ENCODE measurements around the gene CD63.

CD63 gene

DNA sequence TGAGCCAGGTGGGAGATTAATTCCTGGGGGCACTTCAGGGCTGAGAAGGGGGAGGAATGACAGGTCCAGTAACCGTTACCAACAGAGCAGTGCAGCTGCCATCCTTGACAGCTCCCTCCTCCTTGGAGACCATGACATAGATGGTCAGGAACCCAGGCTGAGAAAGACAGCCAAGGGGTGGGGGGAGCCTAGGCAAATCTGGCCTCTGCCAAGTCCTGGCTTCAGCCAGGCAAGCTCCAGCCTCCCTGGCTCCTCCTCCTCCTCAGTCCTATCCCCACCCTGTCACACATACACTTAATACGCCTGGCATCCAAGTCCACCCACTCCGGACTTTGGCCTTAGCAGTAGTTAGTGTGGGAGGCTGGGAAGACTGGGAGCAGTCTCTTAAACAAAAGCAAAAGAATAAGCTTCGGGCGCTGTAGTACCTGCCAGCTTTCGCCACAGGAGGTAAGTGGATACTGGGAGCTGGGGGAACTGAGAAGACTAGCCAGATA is 8.7 kb downstream of the CD63 start, which contains the start of gene RDH5:
Gene RDH5 (plus strand): TSS at position 323 of the 494 bp plus-strand sequence. CDS start 792 bp downstream, outside the sequence.
- DNase-seq = no peak

GRCh38 chr12:55719371-55719770 is 9.4 kb downstream of the CD63 start:
- no peak for DNase-seq

- no peak for DNase-seq
Measured at GRCh38 chr12:55718624-55719275, 10.1 kb downstream of the CD63 start.

DNA sequence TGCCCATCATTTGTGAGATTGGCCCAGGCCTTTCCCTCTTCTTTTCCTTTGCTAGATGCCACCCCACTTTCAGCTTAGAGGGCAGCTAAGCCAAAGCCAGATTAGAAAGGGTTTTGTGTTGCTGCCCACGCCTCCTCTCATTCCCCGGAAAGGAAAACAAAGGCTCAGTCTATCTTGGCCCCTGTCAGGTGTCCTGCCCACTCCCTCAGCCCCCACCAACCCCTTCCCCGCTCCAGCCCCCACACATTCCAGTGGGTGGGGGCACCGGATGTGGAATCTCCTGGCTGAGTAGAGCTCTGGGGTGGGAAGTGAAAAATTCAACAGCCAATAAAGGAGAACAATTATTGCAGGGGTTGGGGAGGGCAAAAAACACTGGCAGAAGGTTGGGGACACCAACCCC is 10.8 kb downstream of the CD63 start:
- no peak for DNase-seq

DNA sequence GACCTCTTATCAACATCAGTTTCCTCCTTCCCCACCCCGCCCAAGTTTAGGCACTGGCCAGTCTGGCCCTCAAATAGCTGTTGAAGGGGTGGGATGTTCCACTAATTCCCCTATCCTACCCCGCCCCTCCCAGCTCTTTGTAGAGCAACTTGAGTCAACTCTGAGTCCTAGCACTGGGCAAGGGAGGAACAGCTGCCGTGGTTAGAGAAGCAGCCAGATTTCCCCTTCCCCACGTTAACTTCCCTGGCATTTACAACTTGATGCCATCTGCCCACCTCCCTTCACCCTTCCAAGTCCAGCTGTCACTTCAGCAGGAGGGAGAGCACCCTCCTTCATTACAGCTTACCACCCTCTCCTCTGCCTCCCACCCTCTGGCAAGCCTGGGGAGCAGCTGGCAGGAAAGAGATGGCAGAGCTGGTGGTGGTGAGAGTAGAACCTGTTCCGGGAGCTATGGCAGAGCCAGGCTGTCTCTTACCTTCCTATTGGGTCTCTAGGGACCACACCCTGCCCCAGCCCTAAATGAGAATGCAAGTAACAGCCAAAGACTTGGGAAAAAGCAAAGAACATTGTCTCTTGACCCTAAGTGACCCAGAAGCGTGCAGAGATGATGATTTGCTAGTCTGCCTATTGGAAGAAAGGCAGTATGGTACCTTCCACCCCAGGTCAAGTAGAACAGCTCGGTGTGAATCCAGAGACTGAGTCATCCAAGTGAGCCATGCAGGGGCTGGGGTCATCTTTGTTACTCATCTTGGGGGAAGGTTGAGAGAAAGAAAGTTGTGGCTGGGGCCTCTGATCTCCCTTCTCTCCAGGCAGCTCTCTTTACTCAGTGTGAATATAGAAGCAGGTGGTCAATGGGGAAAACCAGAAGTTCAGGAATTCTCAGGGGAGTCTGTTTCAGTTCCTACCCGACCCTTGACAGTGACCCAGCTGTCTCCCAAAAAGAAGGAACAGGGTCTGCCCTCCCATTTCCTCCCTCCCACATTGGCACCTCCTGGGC is 11.5 kb downstream of the CD63 start:
- DNase-seq = no peak

GRCh38 chr12:55716582-55716957 is 12.2 kb downstream of the CD63 start:
- DNase-seq = no peak

GRCh38 chr12:55715833-55716581 is 12.8 kb downstream of the CD63 start, which contains the start of gene BLOC1S1:
BLOC1S1 (plus strand) TSS chr12:55716046; CDS start chr12:55716052, 6 bp downstream.
- DNase-seq = peak; percentile 86

- DNase-seq = no peak
Measured at GRCh38 chr12:55715169-55715764, 13.5 kb downstream of the CD63 start.

- no peak for DNase-seq
Measured at GRCh38 chr12:55713721-55714120, 15.1 kb downstream of the CD63 start.

DNA sequence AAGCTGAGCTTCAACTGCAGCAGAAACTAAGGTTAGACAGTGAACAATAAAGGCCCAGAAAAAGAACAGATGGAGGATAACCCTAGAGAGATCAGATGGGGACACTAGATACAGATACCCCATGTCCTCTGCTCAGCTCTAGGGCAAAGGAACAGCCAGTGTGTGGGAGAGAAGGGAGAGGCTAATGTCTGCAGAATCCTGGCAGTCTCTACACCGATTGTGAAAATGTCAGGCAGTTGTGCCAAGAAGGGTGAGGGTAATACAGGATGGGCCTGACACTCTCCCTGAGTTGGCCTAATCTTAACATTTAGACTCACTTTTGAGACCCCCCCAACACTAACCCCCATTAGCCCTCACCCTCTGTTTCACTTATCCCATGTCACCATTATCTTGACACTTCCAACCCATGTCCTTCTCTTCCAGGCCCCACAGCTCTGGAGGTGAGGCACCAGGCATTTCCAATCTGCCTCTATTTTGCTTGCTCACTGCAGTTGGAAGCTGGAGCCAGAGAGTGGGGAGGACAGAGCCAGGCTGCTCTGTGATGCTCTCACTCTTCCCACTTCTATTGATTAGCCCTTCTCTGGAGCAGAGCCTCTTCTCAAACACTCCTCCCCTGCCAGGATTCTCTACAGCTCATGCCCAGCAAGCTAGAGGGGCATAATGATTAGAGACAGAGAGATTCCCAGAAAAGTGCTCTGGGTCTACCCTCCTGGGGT is 16.0 kb downstream of the CD63 start:
- no peak for DNase-seq

- no peak for DNase-seq
Measured at GRCh38 chr12:55711786-55712553, 16.8 kb downstream of the CD63 start.

DNA sequence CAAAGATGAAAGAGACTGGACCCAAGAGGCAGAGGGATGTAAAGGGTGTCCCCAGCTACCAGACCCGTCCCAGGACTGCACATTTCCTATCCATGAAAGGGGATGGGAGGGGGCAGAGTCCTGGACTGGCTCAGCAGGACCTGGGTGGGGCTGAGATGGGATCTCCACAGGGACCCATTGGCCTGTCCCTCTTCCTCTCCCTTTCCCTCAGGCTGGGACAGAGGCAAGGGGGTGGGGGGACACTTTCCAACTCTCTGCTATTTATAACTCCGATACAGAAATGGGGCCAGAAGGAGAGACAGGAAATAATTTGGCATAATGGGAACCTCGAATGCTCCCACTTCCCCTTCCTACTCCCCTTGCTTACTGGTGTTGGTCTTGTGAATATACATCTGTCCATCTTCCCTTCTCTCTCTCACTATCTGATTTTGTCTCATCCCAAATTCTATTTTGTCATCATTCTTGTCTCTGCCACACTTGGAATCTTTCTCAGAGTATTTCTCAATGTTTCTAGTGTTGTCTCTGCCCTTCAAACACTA is 20.0 kb downstream of the CD63 start:
- DNase-seq = no peak

GRCh38 chr12:55707841-55708694 is 20.7 kb downstream of the CD63 start, which contains the start of gene ITGA7:
ITGA7 (minus strand) TSS chr12:55707904; CDS start chr12:55707682, 222 bp downstream.
- peak; percentile 7 for DNase-seq

GRCh38 chr12:55707219-55707671 is 21.6 kb downstream of the CD63 start:
- no peak for DNase-seq

- no peak for DNase-seq
Measured at GRCh38 chr12:55706568-55707218, 22.1 kb downstream of the CD63 start.

DNA sequence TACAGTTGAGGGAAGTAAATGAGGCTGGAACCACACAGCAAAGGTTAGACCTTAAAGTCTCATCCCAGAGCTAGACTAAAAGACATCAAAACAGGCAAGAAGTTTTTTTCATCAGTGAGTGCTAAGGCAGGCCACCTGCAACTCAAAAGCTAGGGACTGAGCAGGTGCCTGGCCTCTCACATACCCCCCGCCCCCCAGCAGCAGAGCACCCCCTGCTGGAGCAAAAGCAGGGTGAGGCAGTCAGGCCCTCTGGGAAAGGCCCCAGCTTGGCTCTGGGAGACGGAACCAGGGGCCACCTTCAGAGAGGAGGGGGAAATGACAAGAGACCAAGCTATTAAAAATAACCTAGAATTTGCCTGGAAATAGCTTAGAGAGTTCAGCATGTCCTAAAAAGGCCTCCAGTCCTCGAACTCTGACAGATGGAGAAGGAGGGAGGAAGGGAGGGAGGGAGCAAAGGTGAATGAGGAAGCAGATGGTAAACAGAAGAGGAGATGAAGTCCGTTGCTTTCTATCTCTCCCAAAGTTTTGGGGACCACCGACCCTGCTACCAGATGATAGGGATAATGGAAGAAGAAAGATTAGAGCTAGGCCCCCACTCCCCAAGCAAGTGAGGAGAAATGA is 22.9 kb downstream of the CD63 start:
- DNase-seq = no peak

DNA sequence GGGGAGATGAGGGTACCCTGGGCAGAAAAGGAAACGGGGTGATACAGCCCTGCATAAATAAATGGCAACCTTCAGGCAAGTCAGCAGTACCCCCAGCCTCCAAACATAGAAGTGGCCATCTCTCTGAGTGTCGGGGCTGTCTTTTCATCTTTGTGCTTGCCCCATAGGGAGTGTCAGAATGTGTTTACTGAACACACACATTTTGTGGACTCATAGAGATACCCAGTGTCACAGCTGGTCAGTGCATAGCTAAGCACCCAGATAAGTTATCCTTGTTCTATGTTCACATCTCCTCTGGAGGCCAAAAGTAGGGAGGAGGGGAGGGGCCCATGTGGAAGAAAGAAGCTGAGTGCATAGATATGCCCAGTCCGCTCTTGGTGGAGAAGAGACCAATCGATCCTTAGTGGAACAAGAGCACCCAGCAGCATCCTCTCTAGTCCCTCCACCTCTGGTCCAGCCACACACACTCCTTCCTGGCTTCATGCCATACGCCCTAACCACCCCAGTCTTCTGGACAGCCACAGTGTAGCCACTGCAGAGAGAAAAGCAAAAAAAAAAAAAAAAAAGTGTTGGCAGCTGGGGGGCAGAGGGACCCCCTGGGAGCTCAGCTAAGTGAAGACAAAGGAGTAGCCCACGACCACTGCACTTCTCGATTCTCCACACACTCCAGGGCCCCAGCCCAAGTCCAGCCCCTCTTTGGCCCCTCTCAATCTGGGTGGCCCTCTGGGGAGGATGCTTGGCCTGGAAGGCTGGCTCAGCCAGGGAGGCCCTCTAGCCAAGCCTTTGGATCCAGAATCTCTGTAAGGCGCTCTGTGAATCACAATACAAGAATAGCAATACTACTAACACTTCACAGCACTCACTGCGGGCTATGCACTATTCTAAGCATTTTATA is 23.7 kb downstream of the CD63 start:
- no peak for DNase-seq
